ENCODE measurements around the gene CECR2.

CECR2 gene

GRCh38 chr22:17357688-17358087 is 11.6 kb upstream of the CECR2 start:
- Histone ChIP-seq H3K36me3 (ENCODE audit: control insufficient read depth, low read length) (no peaks in the 10 kb centered on the region), H3K79me2 (ENCODE audit: control insufficient read depth, low read length) (no peaks in the 10 kb centered on the region), H3K9me3 (ENCODE audit: control insufficient read depth, insufficient read depth, low read length) (no peaks in the 10 kb centered on the region), H3K27ac (ENCODE audit: low read depth, low read length) (no peak overlapping the region), H3K4me1 (ENCODE audit: control insufficient read depth, low read length) (peaks cover 1% of the 10 kb centered on the region), H3K4me2 (ENCODE audit: low read length) (no peak overlapping the region), H3K27me3 (ENCODE audit: control insufficient read depth, low read length) (no peaks in the 10 kb centered on the region), H3K9me2 (replicated peaks; ENCODE audit: control insufficient read depth, low read length) (no peaks in the 10 kb centered on the region), H3K4me3 (ENCODE audit: low read length) (no peak overlapping the region), H3F3A (ENCODE audit: control insufficient read depth, insufficient read depth) (peaks cover 3% of the 10 kb centered on the region; the same call in 1 of the 2 replicates), H4K20me1 (ENCODE audit: control insufficient read depth, insufficient read depth, low read depth, low read length) (no peaks in the 10 kb centered on the region)
- TF ChIP-seq EZH2phosphoT487 (IDR thresholded peaks at IDR 0.05; ENCODE audit: borderline replicate concordance, low read length): no peak
- TF ChIP-seq CTCF (IDR thresholded peaks at IDR 0.05; ENCODE audit: low read depth, low read length, poor library complexity, severe bottlenecking): no peak

DNA sequence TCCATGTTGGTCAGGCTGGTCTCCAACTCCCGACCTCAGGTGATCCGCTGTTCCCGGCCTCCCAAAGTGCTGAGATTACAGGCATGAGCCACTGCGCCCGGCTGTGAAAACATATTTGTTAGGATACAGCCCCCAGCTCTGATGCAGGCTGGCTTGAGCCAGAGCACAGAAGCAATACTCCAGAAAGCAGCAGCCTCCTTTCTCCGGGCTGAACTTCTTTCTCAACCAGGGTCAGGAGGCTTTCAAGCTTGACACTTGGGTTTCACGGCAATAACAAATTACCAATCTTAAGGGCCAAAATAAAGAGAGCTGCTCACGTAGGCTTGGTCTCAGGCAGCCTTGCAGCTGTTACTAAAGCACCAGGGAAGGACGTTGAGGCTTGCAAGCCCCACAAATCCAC is 10.8 kb upstream of the CECR2 start:
- Histone ChIP-seq H3F3A (ENCODE audit: control insufficient read depth, insufficient read depth) (0 out of 2 replicates have a peak, but pooled peaks cover 3% of the 10 kb centered on the region), H4K20me1 (ENCODE audit: control insufficient read depth, insufficient read depth, low read depth, low read length) (no peaks in the 10 kb centered on the region), H3K4me1 (ENCODE audit: control insufficient read depth, low read length) (peaks cover 5% of the 10 kb centered on the region), H3K27me3 (ENCODE audit: control insufficient read depth, low read length) (no peaks in the 10 kb centered on the region), H3K27ac (ENCODE audit: low read depth, low read length) (no peak overlapping the region), H3K4me2 (ENCODE audit: low read length) (no peak overlapping the region), H3K79me2 (ENCODE audit: control insufficient read depth, low read length) (no peaks in the 10 kb centered on the region), H3K4me3 (ENCODE audit: low read length) (no peak overlapping the region), H3K36me3 (ENCODE audit: control insufficient read depth, low read length) (no peaks in the 10 kb centered on the region), H3K9me2 (replicated peaks; ENCODE audit: control insufficient read depth, low read length) (no peaks in the 10 kb centered on the region), H3K9me3 (ENCODE audit: control insufficient read depth, insufficient read depth, low read length) (no peaks in the 10 kb centered on the region)
- TF ChIP-seq EZH2phosphoT487 (IDR thresholded peaks at IDR 0.05; ENCODE audit: borderline replicate concordance, low read length): no peak
- no peak for TF ChIP-seq CTCF (IDR thresholded peaks at IDR 0.05; ENCODE audit: low read depth, low read length, poor library complexity, severe bottlenecking)

DNA sequence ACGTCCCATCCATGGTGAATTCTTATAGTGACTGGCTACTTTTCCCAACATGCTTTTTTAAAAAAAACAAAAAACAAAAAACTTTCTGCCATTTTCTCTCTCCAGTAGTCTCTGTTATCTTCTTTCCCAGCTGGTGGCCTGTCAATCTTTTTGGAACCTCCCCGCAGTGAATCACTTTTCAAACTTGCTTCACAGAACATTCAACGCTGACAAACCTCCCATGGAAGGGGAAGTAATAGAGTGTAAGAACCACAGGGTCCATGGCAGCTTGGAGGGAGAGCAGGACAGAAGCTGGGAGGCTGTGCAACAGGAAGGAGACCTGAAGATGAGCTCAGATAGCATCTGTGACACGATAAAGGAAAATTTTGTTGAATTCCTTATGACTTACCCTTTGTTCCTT is 9.8 kb upstream of the CECR2 start:
- Histone ChIP-seq H3K36me3 (ENCODE audit: control insufficient read depth, low read length) (no peaks in the 10 kb centered on the region), H3K4me1 (ENCODE audit: control insufficient read depth, low read length) (peaks cover 5% of the 10 kb centered on the region), H3K4me2 (ENCODE audit: low read length) (no peak overlapping the region), H3K27me3 (ENCODE audit: control insufficient read depth, low read length) (no peaks in the 10 kb centered on the region), H3K4me3 (ENCODE audit: low read length) (no peak overlapping the region), H3F3A (ENCODE audit: control insufficient read depth, insufficient read depth) (no peaks in the 10 kb centered on the region), H3K27ac (ENCODE audit: low read depth, low read length) (no peak overlapping the region), H3K9me2 (replicated peaks; ENCODE audit: control insufficient read depth, low read length) (no peaks in the 10 kb centered on the region), H3K79me2 (ENCODE audit: control insufficient read depth, low read length) (no peaks in the 10 kb centered on the region), H3K9me3 (ENCODE audit: control insufficient read depth, insufficient read depth, low read length) (no peaks in the 10 kb centered on the region), H4K20me1 (ENCODE audit: control insufficient read depth, insufficient read depth, low read depth, low read length) (no peaks in the 10 kb centered on the region)
- TF ChIP-seq EZH2phosphoT487 (IDR thresholded peaks at IDR 0.05; ENCODE audit: borderline replicate concordance, low read length) (no peak), CTCF (IDR thresholded peaks at IDR 0.05; ENCODE audit: low read depth, low read length, poor library complexity, severe bottlenecking) (no peak)

Data from DOHH2 (cell line).